GM12878 (cell line): Measurements from ENCODE around the gene CRYAA. TPM values are rescaled to one million over a fixed set of nuclear protein-coding genes. Genes with fewer than 3 reads are reported as not detected.

Source experiments
- BHLHE40 ChIP-seq, 2 experiments: fragments of 450-650 bp in 1 of 2; IDR thresholded peaks; 2 replicates each; pipeline ENCODE4 v1.6.1; 2011 to 2017; ENCODE audit warnings: low read depth in 2 of 2, borderline replicate concordance in 1 of 2, improper control_type of control experiment in 1 of 2, low read length in 1 of 2, mild to moderate bottlenecking in 1 of 2
- EGR1 ChIP-seq, 2 experiments: IDR thresholded peaks; 1 replicate in 1 of 2; 2 replicates in 1 of 2; pipeline ENCODE4 v1.6.1; 2011 to 2012; ENCODE audit warnings: low read depth in 2 of 2, low read length in 2 of 2, borderline replicate concordance in 1 of 2, mild to moderate bottlenecking in 1 of 2, moderate library complexity in 1 of 2
- FOXM1 ChIP-seq: IDR thresholded peaks from 2 replicates; pipeline ENCODE4 v1.6.1; 2012; ENCODE audit warnings: low read depth, mild to moderate bottlenecking, inconsistent platforms, low read length, moderate library complexity
- MTA3 ChIP-seq: IDR thresholded peaks from 2 replicates; pipeline ENCODE4 v1.6.1; 2012; ENCODE audit warnings: low read length, inconsistent platforms, borderline replicate concordance
- NR2F1 ChIP-seq: fragments of 450-650 bp; conservative IDR thresholded peaks from 2 replicates; pipeline ENCODE4 v1.6.1; 2017; ENCODE audit warnings: mild to moderate bottlenecking
- YY1 ChIP-seq: IDR thresholded peaks from 2 replicates; pipeline ENCODE4 v1.6.1; 2011; ENCODE audit warnings: low read depth, mild to moderate bottlenecking, low read length
- polyA plus RNA-seq, 11 experiments: library from polyadenylated mRNA; depleted of rRNA in 4 of 11; unstranded in 6 of 11; stranded (reverse) in 5 of 11; fragments of >200 nt; fragmentation: Nextera tagmentation in 4 of 11; fragmentation: Illumina TruSeq in 1 of 11; extraction: Ambion mirVana in 4 of 11; extraction: Trizol in 1 of 11; gene quantifications; 1 replicate in 1 of 11; 2 replicates in 10 of 11; pipeline versions ENCODE4 v1.2.1 to v1.2.3, GENCODE V29; 2011 to 2016; ENCODE audit warnings: inconsistent platforms in 2 of 11, missing spikeins in 2 of 11, low read depth in 1 of 11
- total RNA-seq, 4 experiments: library from RNA; depleted of rRNA in 3 of 4; stranded (reverse); fragments of >200 nt in 3 of 4; fragmentation: Illumina TruSeq in 1 of 4; extraction: Trizol in 1 of 4; gene quantifications; 2 replicates each; pipeline versions ENCODE4 v1.2.1 to v1.2.3, GENCODE V29; 2013 to 2021
- TF ChIP-seq, protein P1 (sequence below): fragments of 450-650 bp; IDR thresholded peaks from 2 replicates; pipeline ENCODE4 v1.6.1; 2018; ENCODE audit warnings: mild to moderate bottlenecking, low read depth, moderate library complexity; ENCODE audit not compliant: partially characterized antibody
- TF ChIP-seq, protein P2 (sequence below): IDR thresholded peaks from 2 replicates; pipeline ENCODE4 v1.6.1; 2012; ENCODE audit warnings: mild to moderate bottlenecking, low read depth, low read length
- TF ChIP-seq, protein P3 (sequence below): fragments of 450-650 bp; IDR thresholded peaks from 2 replicates; pipeline ENCODE4 v1.6.1; 2017; ENCODE audit warnings: mild to moderate bottlenecking, moderate library complexity
- TF ChIP-seq, protein P4 (sequence below): fragments of 450-650 bp; IDR thresholded peaks from 2 replicates; pipeline ENCODE4 v1.6.1; 2017; ENCODE audit warnings: borderline replicate concordance
- TF ChIP-seq, protein P5 (sequence below): fragments of 450-650 bp; IDR thresholded peaks from 2 replicates; pipeline ENCODE4 v1.6.1; 2016; ENCODE audit warnings: mild to moderate bottlenecking

CRYAA gene
- total and polyA plus RNA-seq, 10 of the 15 experiments (the other 5 are each of a cell fraction or from before 2014, with no cell fraction given) = not detected

- TF ChIP-seq, protein P1, sequence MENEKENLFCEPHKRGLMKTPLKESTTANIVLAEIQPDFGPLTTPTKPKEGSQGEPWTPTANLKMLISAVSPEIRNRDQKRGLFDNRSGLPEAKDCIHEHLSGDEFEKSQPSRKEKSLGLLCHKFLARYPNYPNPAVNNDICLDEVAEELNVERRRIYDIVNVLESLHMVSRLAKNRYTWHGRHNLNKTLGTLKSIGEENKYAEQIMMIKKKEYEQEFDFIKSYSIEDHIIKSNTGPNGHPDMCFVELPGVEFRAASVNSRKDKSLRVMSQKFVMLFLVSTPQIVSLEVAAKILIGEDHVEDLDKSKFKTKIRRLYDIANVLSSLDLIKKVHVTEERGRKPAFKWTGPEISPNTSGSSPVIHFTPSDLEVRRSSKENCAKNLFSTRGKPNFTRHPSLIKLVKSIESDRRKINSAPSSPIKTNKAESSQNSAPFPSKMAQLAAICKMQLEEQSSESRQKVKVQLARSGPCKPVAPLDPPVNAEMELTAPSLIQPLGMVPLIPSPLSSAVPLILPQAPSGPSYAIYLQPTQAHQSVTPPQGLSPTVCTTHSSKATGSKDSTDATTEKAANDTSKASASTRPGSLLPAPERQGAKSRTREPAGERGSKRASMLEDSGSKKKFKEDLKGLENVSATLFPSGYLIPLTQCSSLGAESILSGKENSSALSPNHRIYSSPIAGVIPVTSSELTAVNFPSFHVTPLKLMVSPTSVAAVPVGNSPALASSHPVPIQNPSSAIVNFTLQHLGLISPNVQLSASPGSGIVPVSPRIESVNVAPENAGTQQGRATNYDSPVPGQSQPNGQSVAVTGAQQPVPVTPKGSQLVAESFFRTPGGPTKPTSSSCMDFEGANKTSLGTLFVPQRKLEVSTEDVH = no peak
- no peak for TF ChIP-seq YY1
- TF ChIP-seq EGR1 (IDR thresholded peaks at IDR 0.05; ENCODE audit: borderline replicate concordance in 1 of 2, low read depth in 2 of 2, low read length in 2 of 2) = no peak
- TF ChIP-seq MTA3 = no peak
- peak; percentile 21 to 38; a peak in 1 of 4 replicates for TF ChIP-seq BHLHE40 (IDR thresholded peaks at IDR 0.05; ENCODE audit: borderline replicate concordance in 1 of 2, low read depth in 2 of 2, low read length in 1 of 2)
- TF ChIP-seq, protein P2, sequence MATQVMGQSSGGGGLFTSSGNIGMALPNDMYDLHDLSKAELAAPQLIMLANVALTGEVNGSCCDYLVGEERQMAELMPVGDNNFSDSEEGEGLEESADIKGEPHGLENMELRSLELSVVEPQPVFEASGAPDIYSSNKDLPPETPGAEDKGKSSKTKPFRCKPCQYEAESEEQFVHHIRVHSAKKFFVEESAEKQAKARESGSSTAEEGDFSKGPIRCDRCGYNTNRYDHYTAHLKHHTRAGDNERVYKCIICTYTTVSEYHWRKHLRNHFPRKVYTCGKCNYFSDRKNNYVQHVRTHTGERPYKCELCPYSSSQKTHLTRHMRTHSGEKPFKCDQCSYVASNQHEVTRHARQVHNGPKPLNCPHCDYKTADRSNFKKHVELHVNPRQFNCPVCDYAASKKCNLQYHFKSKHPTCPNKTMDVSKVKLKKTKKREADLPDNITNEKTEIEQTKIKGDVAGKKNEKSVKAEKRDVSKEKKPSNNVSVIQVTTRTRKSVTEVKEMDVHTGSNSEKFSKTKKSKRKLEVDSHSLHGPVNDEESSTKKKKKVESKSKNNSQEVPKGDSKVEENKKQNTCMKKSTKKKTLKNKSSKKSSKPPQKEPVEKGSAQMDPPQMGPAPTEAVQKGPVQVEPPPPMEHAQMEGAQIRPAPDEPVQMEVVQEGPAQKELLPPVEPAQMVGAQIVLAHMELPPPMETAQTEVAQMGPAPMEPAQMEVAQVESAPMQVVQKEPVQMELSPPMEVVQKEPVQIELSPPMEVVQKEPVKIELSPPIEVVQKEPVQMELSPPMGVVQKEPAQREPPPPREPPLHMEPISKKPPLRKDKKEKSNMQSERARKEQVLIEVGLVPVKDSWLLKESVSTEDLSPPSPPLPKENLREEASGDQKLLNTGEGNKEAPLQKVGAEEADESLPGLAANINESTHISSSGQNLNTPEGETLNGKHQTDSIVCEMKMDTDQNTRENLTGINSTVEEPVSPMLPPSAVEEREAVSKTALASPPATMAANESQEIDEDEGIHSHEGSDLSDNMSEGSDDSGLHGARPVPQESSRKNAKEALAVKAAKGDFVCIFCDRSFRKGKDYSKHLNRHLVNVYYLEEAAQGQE = no peak
- TF ChIP-seq, protein P3, sequence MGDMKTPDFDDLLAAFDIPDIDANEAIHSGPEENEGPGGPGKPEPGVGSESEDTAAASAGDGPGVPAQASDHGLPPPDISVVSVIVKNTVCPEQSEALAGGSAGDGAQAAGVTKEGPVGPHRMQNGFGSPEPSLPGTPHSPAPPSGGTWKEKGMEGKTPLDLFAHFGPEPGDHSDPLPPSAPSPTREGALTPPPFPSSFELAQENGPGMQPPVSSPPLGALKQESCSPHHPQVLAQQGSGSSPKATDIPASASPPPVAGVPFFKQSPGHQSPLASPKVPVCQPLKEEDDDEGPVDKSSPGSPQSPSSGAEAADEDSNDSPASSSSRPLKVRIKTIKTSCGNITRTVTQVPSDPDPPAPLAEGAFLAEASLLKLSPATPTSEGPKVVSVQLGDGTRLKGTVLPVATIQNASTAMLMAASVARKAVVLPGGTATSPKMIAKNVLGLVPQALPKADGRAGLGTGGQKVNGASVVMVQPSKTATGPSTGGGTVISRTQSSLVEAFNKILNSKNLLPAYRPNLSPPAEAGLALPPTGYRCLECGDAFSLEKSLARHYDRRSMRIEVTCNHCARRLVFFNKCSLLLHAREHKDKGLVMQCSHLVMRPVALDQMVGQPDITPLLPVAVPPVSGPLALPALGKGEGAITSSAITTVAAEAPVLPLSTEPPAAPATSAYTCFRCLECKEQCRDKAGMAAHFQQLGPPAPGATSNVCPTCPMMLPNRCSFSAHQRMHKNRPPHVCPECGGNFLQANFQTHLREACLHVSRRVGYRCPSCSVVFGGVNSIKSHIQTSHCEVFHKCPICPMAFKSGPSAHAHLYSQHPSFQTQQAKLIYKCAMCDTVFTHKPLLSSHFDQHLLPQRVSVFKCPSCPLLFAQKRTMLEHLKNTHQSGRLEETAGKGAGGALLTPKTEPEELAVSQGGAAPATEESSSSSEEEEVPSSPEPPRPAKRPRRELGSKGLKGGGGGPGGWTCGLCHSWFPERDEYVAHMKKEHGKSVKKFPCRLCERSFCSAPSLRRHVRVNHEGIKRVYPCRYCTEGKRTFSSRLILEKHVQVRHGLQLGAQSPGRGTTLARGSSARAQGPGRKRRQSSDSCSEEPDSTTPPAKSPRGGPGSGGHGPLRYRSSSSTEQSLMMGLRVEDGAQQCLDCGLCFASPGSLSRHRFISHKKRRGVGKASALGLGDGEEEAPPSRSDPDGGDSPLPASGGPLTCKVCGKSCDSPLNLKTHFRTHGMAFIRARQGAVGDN = peak; percentile 43; the same call in 1 of the 2 replicates
- TF ChIP-seq, protein P4, sequence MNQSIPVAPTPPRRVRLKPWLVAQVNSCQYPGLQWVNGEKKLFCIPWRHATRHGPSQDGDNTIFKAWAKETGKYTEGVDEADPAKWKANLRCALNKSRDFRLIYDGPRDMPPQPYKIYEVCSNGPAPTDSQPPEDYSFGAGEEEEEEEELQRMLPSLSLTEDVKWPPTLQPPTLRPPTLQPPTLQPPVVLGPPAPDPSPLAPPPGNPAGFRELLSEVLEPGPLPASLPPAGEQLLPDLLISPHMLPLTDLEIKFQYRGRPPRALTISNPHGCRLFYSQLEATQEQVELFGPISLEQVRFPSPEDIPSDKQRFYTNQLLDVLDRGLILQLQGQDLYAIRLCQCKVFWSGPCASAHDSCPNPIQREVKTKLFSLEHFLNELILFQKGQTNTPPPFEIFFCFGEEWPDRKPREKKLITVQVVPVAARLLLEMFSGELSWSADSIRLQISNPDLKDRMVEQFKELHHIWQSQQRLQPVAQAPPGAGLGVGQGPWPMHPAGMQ = no peak
- no peak for TF ChIP-seq FOXM1
- TF ChIP-seq, protein P5, sequence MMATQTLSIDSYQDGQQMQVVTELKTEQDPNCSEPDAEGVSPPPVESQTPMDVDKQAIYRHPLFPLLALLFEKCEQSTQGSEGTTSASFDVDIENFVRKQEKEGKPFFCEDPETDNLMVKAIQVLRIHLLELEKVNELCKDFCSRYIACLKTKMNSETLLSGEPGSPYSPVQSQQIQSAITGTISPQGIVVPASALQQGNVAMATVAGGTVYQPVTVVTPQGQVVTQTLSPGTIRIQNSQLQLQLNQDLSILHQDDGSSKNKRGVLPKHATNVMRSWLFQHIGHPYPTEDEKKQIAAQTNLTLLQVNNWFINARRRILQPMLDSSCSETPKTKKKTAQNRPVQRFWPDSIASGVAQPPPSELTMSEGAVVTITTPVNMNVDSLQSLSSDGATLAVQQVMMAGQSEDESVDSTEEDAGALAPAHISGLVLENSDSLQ = no peak
- TF ChIP-seq NR2F1 = 0 out of 2 replicates have a peak, but pooled peaks have one; percentile 36
These were observed 25.7 kb downstream of the CRYAA start (continued) for GRCh38 chr21:43194303-43195120.
